Psoas muscle (tissue), 8 donors: ENCODE data around the gene MEG3. TPM values are rescaled to one million over a fixed set of nuclear protein-coding genes. Genes with fewer than 3 reads are reported as not detected.

ENCODE experiments used
- ATAC-seq, 4 donors: fragments of 200-7000 bp; cut with Tn5 transposase; one replicate each; pipeline ENCODE4 v1.9.1; 2020; ENCODE audit warnings: moderate library complexity in 3 of 4, mild to moderate bottlenecking in 2 of 4
- DNase-seq, 2 donors: peaks; one replicate each; pipeline ENCODE4 v3.0.0-alpha.2; 2020
- H3K27ac ChIP-seq: fragments of 200-600 bp; one replicate; pipeline ENCODE4 v1.8.0; 2022
- H3K27me3 ChIP-seq, 3 donors: fragments of 200-600 bp in 1 of 3; one replicate each; pipeline versions ENCODE4 v1.6.1 to v1.8.0; 2013 to 2022; ENCODE audit warnings: low read length in 2 of 3, mild to moderate bottlenecking in 2 of 3, moderate library complexity in 1 of 3; ENCODE audit not compliant: insufficient read depth in 3 of 3
- H3K36me3 ChIP-seq, 2 donors: fragments of 200-600 bp in 1 of 2; one replicate each; pipeline versions ENCODE4 v1.6.1 to v1.8.0; 2013 to 2022; ENCODE audit warnings: low read depth in 1 of 2, mild to moderate bottlenecking in 1 of 2, moderate library complexity in 1 of 2; ENCODE audit not compliant: insufficient read depth in 1 of 2
- H3K4me1 ChIP-seq: fragments of 200-600 bp; one replicate; pipeline ENCODE4 v1.8.0; 2022
- H3K4me3 ChIP-seq: fragments of 200-600 bp; one replicate; pipeline ENCODE4 v1.8.0; 2022; ENCODE audit warnings: mild to moderate bottlenecking
- H3K9me3 ChIP-seq: fragments of 200-600 bp; one replicate; pipeline ENCODE4 v1.8.0; 2022
- WGBS, 3 donors: extraction: QIAGEN DNeasy Blood & Tissue Kit; methylation state at CpG; one replicate each; pipeline versions ENCODE4 v1.1.6 to v1.1.7; 2013; 5-methylcytosine and 5-hydroxymethylcytosine counted together
- intact Hi-C, 2 donors: fragments of 100-400 bp; cut with DNase I; formaldehyde crosslinking; loops; one replicate each; pipeline versions ENCODE4 v1.11.0 to v1.14.2; 2022
- polyA plus RNA-seq, 3 donors: library from polyadenylated mRNA; stranded (reverse); fragments of 200-250 nt; gene quantifications; one replicate each; pipeline ENCODE4 v1.2.3, GENCODE V29; 2013
- total RNA-seq, 4 donors: library from RNA; stranded (reverse); fragmentation: NEBNext Ultra II Directional in 2 of 4; extraction: Animal tissue kit (Norgen Biotek cat#: 25700) in 2 of 4; gene quantifications; one replicate each; pipeline versions ENCODE4 v1.2.1 to v1.2.4, GENCODE V29; 2021 to 2023
- TF ChIP-seq, protein P1 (sequence below): fragments of 200-600 bp; IDR thresholded peaks from one replicate; pipeline ENCODE4 v1.8.0; 2022; ENCODE audit warnings: antibody characterized with exemption
- donor health status: healthy with polysubstance abuse.
- donor health status: DM: no; HTN: no; CAD: no; lungs with moderate emphysema.
- donor health status: Bipolar disorder and iron deficiency.
- donor health status: healthy.
- donor health status: DM: yes; HTN: yes; CAD: no.
- donor health status: DM: no; HTN: no; CAD: no.
- donor health status: DM: no; HTN: no; CAD: no.
- donor health status: DM: yes; HTN: yes; CAD: no.

Gene MEG3
- total and polyA plus RNA-seq, 7 donors: 17.8 to 52.6 (median 24.9) TPM

DNA sequence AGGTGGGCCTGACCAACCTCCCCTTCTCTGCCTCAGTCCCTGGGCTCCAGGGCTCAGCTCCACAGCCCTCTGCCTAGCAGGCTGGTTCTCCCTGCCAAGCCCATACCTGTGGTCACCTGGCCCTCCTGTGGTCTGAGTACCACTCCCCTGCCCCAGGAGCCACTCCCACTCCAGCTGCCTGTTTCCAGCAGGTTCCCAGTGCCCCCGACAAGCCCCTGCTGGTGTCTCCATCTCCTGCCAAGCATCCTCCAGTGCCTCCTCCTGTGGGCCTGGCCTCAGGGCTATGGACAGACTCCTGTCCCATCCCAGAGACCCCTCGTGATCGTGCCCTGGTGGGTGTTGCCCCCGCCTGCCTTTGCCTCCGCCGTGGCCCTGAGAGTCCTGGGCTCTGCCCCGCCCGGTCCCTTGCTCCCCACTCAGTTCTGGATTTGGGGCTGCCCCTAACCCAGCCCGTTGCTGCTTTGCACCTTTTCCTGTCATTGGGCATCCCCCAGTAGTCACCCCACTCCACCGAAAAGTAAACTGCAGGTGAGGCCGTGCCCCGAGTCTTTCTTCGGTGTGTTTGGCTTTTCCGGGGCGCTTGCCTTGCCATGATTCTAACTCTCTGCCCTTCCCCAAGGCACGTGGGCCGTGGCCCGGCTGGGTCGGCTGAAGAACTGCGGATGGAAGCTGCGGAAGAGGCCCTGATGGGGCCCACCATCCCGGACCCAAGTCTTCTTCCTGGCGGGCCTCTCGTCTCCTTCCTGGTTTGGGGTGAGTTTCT is 9.8 kb downstream of the MEG3 start:
- Histone ChIP-seq H3K36me3 (no peaks in the 10 kb centered on the region), H3K4me3 (no peak overlapping the region), H3K27ac (no peak overlapping the region), H3K9me3 (no peaks in the 10 kb centered on the region), H3K27me3 (peaks cover 0 to 3% (median 2%) of the 10 kb centered on the region in 3 donors), H3K4me1 (no peaks in the 10 kb centered on the region)
- 84 to 89% (median 85%) methylated on average over 22 to 24 of the region's 24 CpGs for WGBS, 3 donors
- DNase-seq (peak in 1 of 2 donors; percentile 35), ATAC-seq (no peak)
- TF ChIP-seq, protein P1, sequence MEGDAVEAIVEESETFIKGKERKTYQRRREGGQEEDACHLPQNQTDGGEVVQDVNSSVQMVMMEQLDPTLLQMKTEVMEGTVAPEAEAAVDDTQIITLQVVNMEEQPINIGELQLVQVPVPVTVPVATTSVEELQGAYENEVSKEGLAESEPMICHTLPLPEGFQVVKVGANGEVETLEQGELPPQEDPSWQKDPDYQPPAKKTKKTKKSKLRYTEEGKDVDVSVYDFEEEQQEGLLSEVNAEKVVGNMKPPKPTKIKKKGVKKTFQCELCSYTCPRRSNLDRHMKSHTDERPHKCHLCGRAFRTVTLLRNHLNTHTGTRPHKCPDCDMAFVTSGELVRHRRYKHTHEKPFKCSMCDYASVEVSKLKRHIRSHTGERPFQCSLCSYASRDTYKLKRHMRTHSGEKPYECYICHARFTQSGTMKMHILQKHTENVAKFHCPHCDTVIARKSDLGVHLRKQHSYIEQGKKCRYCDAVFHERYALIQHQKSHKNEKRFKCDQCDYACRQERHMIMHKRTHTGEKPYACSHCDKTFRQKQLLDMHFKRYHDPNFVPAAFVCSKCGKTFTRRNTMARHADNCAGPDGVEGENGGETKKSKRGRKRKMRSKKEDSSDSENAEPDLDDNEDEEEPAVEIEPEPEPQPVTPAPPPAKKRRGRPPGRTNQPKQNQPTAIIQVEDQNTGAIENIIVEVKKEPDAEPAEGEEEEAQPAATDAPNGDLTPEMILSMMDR: no peak
- intact Hi-C loops: no loop called here

GRCh38 chr14:100836311-100836805 is 10.4 kb downstream of the MEG3 start:
- DNase-seq: no peak
- no peak overlapping the region for H3K27ac ChIP-seq
- 89 to 94% (median 92%) methylated on average over 12 of the region's 12 CpGs for WGBS, 3 donors

DNA sequence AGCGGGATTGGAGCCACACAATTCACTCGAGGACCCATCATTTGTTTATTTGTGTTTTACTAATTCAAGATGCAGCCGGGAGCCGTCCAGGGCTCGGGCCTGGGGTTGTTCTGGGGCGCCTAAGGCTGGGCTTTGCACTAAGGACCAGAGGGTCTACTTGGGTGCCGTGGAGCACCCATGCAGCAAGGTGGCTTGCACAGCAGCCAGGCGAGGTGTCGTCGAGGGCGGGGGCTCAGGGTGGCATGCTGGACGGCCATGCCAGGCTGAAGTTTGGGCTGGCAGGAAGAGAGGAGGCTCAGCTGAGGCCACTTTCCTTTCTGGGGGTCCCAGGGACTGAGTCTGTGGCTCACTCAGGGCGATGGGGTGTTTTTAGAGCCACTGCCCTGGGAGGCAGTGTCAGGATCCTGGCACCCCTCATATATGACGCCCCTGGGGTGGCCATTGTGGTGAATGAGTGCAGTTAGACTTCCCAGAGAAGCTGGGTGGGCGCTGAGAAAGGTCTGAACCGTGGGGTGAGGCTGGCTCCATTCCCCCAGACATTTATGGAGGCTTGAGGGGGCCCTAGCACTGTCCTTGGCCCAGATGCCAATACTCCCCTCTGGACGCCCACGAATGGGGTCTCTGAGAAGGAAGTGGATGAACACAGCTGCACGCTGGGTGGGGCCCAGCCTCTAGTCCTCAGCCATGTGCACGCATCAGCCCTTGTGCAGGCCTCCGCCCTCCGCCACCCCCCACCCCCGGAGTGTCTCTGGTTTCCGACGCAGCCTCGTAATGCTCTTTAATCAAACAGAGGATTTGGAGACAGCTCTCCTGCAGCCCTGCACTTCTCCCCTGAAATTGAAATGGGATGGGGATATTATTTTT is 11.3 kb downstream of the MEG3 start:
- Histone ChIP-seq H3K4me3 (no peak overlapping the region), H3K9me3 (no peaks in the 10 kb centered on the region), H3K27me3 (peaks cover 0 to 10% (median 2%) of the 10 kb centered on the region in 3 donors), H3K36me3 (no peaks in the 10 kb centered on the region), H3K27ac (no peak overlapping the region), H3K4me1 (no peaks in the 10 kb centered on the region)
- ATAC-seq (no peak), DNase-seq (peak; percentile 13 to 52)
- 81 to 82% (median 82%) methylated on average over 26 of the region's 26 CpGs for WGBS, 3 donors
- TF ChIP-seq, protein P1: no peak
- intact Hi-C loops: no loop called here

More at GRCh38 chr14:100836311-100836805, 10.4 kb downstream of the MEG3 start:
- Histone ChIP-seq H3K9me3 (no peaks in the 10 kb centered on the region), H3K4me3 (no peak overlapping the region), H3K36me3 (no peaks in the 10 kb centered on the region), H3K4me1 (no peaks in the 10 kb centered on the region), H3K27me3 (peaks cover 0 to 8% (median 2%) of the 10 kb centered on the region in 3 donors)
- ATAC-seq: no peak
- intact Hi-C loops: no loop called here
- TF ChIP-seq, protein P1: no peak

- Histone ChIP-seq H3K27ac (no peak overlapping the region), H3K36me3 (no peaks in the 10 kb centered on the region), H3K4me3 (no peak overlapping the region), H3K4me1 (no peaks in the 10 kb centered on the region), H3K9me3 (no peaks in the 10 kb centered on the region), H3K27me3 (peaks cover 0 to 10% (median 0%) of the 10 kb centered on the region in 3 donors)
- TF ChIP-seq, protein P1: no peak
- ATAC-seq (no peak), DNase-seq (no peak)
- intact Hi-C loops: no loop called here
- 82 to 88% (median 86%) methylated on average over 8 of the region's 8 CpGs for WGBS, 3 donors
Measured at GRCh38 chr14:100837805-100838350, 12.0 kb downstream of the MEG3 start.
